HCT116 (cell line): ENCODE results near the gene CDK5RAP1. TPM values are rescaled to one million over a fixed set of nuclear protein-coding genes. Genes with fewer than 3 reads are reported as not detected.

Source experiments
- ATAC-seq: fragments of 200-7000 bp; cut with Tn5 transposase; 2 replicates; pipeline ENCODE4 v1.9.1; 2020; ENCODE audit warnings: mild to moderate bottlenecking, moderate library complexity
- BruUV-seq: library from RNA; stranded (reverse); fragments of 400-500 nt; replicated peaks from 2 replicates; lab custom pipeline; 2021; lab: Mats Ljungman, UMichigan
- CTCF ChIA-PET: fragments of 300-600 bp; sonication (Branson Sonifier 250); formaldehyde crosslinking; loops from one replicate; lab custom pipeline; 2021; ENCODE audit warnings: antibody characterized with exemption; lab: Charles Lee
- POLR2A ChIA-PET: fragments of 300-600, 350-600 bp; sonication (Branson Sonifier 250); formaldehyde crosslinking; loops from one replicate; lab custom pipeline; 2021; ENCODE audit warnings: antibody characterized with exemption; lab: Charles Lee
- RAD21 ChIA-PET, 2 experiments: fragments of 300-600 bp; sonication (Branson Sonifier 250); formaldehyde crosslinking; loops; one replicate each; lab custom pipeline; 2023; ENCODE audit warnings: low total read pairs in 2 of 2; ENCODE audit not compliant: uncharacterized antibody in 2 of 2, unreplicated experiment in 2 of 2, low non-redundant PET in 1 of 2; lab: Charles Lee
- DNase-seq: peaks from one replicate; pipeline ENCODE4 v3.0.0-alpha.2; 2010; ENCODE audit warnings: low read depth, low spot score
- H2AFZ ChIP-seq: fragments of 200-600 bp; shearing (Covaris generic), sonication (generic); 2 replicates; pipeline ENCODE4 v1.6.1; 2017; ENCODE audit warnings: low read depth, mixed run types, mixed read lengths, antibody characterized with exemption, low read length; ENCODE audit not compliant: poor library complexity, severe bottlenecking
- H3K27ac ChIP-seq: 2 replicates; pipeline ENCODE4 v1.5.1; 2012; ENCODE audit warnings: low read depth, low read length
- H3K27me3 ChIP-seq: fragments of 200-600 bp; sonication (generic); 2 replicates; pipeline ENCODE4 v1.6.1; 2016; ENCODE audit warnings: mixed run types, low read length, mixed read lengths; ENCODE audit not compliant: insufficient read depth
- H3K36me3 ChIP-seq, 2 experiments: fragments of 200-500 bp in 1 of 2; fragments of 200-600 bp in 1 of 2; sonication (Bioruptor generic) in 1 of 2; sonication (generic) in 1 of 2; 2 replicates each; pipeline versions ENCODE4 v1.5.1 to v1.6.1; 2014 to 2016; ENCODE audit warnings: low read length in 2 of 2, inconsistent platforms in 1 of 2, mixed read lengths in 1 of 2, mixed run types in 1 of 2; ENCODE audit not compliant: insufficient read depth in 2 of 2, control insufficient read depth in 1 of 2
- H3K4me1 ChIP-seq, 2 experiments: fragments of 200-600 bp in 1 of 2; sonication (generic) in 1 of 2; 2 replicates each; pipeline versions ENCODE4 v1.5.1 to v1.6.1; 2012 to 2017; ENCODE audit warnings: low read length in 2 of 2, inconsistent platforms in 1 of 2, mild to moderate bottlenecking in 1 of 2, mixed read lengths in 1 of 2, mixed run types in 1 of 2, moderate library complexity in 1 of 2; ENCODE audit not compliant: insufficient read depth in 2 of 2, control insufficient read depth in 1 of 2
- H3K4me2 ChIP-seq: fragments of 200-600 bp; sonication (generic); 2 replicates; pipeline ENCODE4 v1.6.1; 2017; ENCODE audit warnings: mixed run types, low read length, mixed read lengths
- H3K4me3 ChIP-seq, 2 experiments: fragments of 200-600 bp in 1 of 2; sonication (generic) in 1 of 2; replicated peaks in 1 of 2; 2 replicates each; pipeline ENCODE4 v1.5.1; 2011 to 2016; ENCODE audit warnings: low read length in 2 of 2, control low read depth in 1 of 2, low read depth in 1 of 2, mild to moderate bottlenecking in 1 of 2, mixed read lengths in 1 of 2, mixed run types in 1 of 2
- H3K79me2 ChIP-seq: fragments of 200-600 bp; sonication (generic); 2 replicates; pipeline ENCODE4 v1.6.1; 2017; ENCODE audit warnings: mild to moderate bottlenecking, mixed run types, low read length, moderate library complexity, mixed read lengths; ENCODE audit not compliant: insufficient read depth
- H3K9ac ChIP-seq: fragments of 200-600 bp; sonication (generic); 2 replicates; pipeline ENCODE4 v1.6.1; 2016; ENCODE audit warnings: low read length, mixed read lengths
- H3K9me2 ChIP-seq: fragments of 200-600 bp; sonication (generic), shearing (Covaris generic); 2 replicates; pipeline ENCODE4 v1.6.1; 2017; ENCODE audit warnings: mixed run types, mild to moderate bottlenecking, moderate library complexity; ENCODE audit not compliant: insufficient read depth
- H3K9me3 ChIP-seq, 2 experiments: fragments of 200-500 bp in 1 of 2; fragments of 200-600 bp in 1 of 2; sonication (Bioruptor generic) in 1 of 2; sonication (generic) in 1 of 2; 2 replicates each; pipeline ENCODE4 v1.6.1; 2014 to 2017; ENCODE audit warnings: low read length in 2 of 2, mixed read lengths in 2 of 2, inconsistent platforms in 1 of 2, low read depth in 1 of 2, mild to moderate bottlenecking in 1 of 2, mixed run types in 1 of 2, moderate library complexity in 1 of 2; ENCODE audit not compliant: control insufficient read depth in 1 of 2, insufficient read depth in 1 of 2
- H4K20me1 ChIP-seq: fragments of 200-600 bp; sonication (generic), shearing (Covaris generic); 2 replicates; pipeline ENCODE4 v1.6.1; 2017; ENCODE audit warnings: mixed run types, mild to moderate bottlenecking, moderate library complexity; ENCODE audit not compliant: insufficient read depth
- ATF3 ChIP-seq: IDR thresholded peaks from 2 replicates; pipeline ENCODE4 v1.6.1; 2012
- CBX3 ChIP-seq: IDR thresholded peaks from 2 replicates; pipeline ENCODE4 v1.6.1; 2012; ENCODE audit warnings: low read depth
- CEBPB ChIP-seq: IDR thresholded peaks from 2 replicates; pipeline ENCODE4 v1.6.1; 2012; ENCODE audit warnings: low read depth
- CTCF ChIP-seq, 3 experiments: fragments of 200-600 bp in 1 of 3; sonication (generic) in 1 of 3; IDR thresholded peaks in 2 of 3; conservative IDR thresholded peaks in 1 of 3; 2 replicates each; pipeline ENCODE4 v1.5.1; 2012 to 2017; ENCODE audit warnings: low read depth in 2 of 3, low read length in 2 of 3, antibody characterized with exemption in 1 of 3, borderline replicate concordance in 1 of 3, control low read depth in 1 of 3, mild to moderate bottlenecking in 1 of 3, mixed read lengths in 1 of 3, mixed run types in 1 of 3, moderate library complexity in 1 of 3; ENCODE audit not compliant: insufficient read depth in 1 of 3
- EZH2 ChIP-seq: fragments of 200-600 bp; sonication (generic); IDR thresholded peaks from 2 replicates; pipeline ENCODE4 v1.6.1; 2017; ENCODE audit warnings: antibody characterized with exemption, mixed run types
- EZH2phosphoT487 ChIP-seq: fragments of 200-600 bp; IDR thresholded peaks from 2 replicates; pipeline ENCODE4 v1.6.1; 2018; ENCODE audit warnings: antibody characterized with exemption, borderline replicate concordance
- POLR2AphosphoS5 ChIP-seq: IDR thresholded peaks from 2 replicates; pipeline ENCODE4 v1.6.1; 2011; ENCODE audit warnings: mild to moderate bottlenecking, low read depth, low read length, moderate library complexity
- TCF7L2 ChIP-seq: IDR thresholded peaks from 2 replicates; pipeline ENCODE4 v1.7.0; 2011; ENCODE audit warnings: borderline replicate concordance, inconsistent platforms; ENCODE audit not compliant: insufficient read depth, insufficient read length; ENCODE audit errors: extremely low read depth
- ZFX ChIP-seq: fragments of 450-650 bp; IDR thresholded peaks from 2 replicates; pipeline ENCODE4 v1.6.1; 2017
- ZNF274 ChIP-seq: fragments of 200-500 bp; sonication (Bioruptor generic); IDR thresholded peaks from 2 replicates; pipeline ENCODE4 v1.6.1; 2014; ENCODE audit warnings: mild to moderate bottlenecking, low read depth, low read length, inconsistent platforms
- intact Hi-C: fragments of 100-400 bp; cut with micrococcal nuclease; formaldehyde crosslinking; loops from 2 replicates; pipeline ENCODE4 v1.10.0; 2022
- total RNA-seq: library from RNA; stranded (reverse); gene quantifications from one replicate; pipeline ENCODE4 v1.2.1, GENCODE V29; 2021; ENCODE audit not compliant: unreplicated experiment

The CDK5RAP1 gene
- total RNA-seq, 1 experiment from 2014 or later: 41.4 TPM

- Histone ChIP-seq H3K79me2 (no peaks in the 10 kb centered on the region), H3K27me3 (no peaks in the 10 kb centered on the region), H4K20me1 (no peaks in the 10 kb centered on the region), H3K4me2 (peak within 1 kb of the TSS; percentile 85), H3K4me1 (peaks cover 12 to 22% of the 10 kb centered on the region in 2 experiments), H3K9me2 (no peaks in the 10 kb centered on the region), H3K27ac (peak within 1 kb of the TSS; percentile 63; the same call in 1 of the 2 replicates), H2AFZ (peak within 1 kb of the TSS; percentile 95), H3K4me3 (peak within 1 kb of the TSS; percentile 57 to 69), H3K9me3 (no peaks in the 10 kb centered on the region), H3K36me3 (no peaks in the 10 kb centered on the region), H3K9ac (peak within 1 kb of the TSS; percentile 67)
- ChIA-PET CTCF (interaction anchor here (1.0 to 1.4 kb wide), 3 partner anchors 10 to 28 kb away, joined by 3 to 6 read pairs (median 3); no protein-coding TSS in a partner anchor), POLR2A (interaction anchor here (0.6 to 1.7 kb wide), 3 partner anchors 9 to 46 kb away, joined by 3 to 5 read pairs (median 5); partner anchors contain the start of genes CBFA2T2 and CDK5RAP1), RAD21 (interaction anchor here in 1 of 2 experiments (0.6 kb wide), 1 partner anchor 217 kb away, joined by 5 read pairs; no protein-coding TSS in a partner anchor)
- TF ChIP-seq CBX3 (no peak), CEBPB (no peak), ATF3 (no peak), POLR2AphosphoS5 (peak; percentile 44; the same call in 1 of the 2 replicates), ZFX (0 out of 2 replicates have a peak, but pooled peaks have one; percentile 29)
- DNase-seq (no peak), ATAC-seq (peak; percentile 91)
- intact Hi-C loops: loop anchor here (2.0 kb wide), 1 partner anchor 43 kb away; the partner anchor contains the start of gene CDK5RAP1
- no TSS peak for BruUV-seq
These were observed 42.4 kb upstream of the CDK5RAP1 start, which contains the start of gene SNTA1 for GRCh38 chr20:33443512-33444239. TSS of gene SNTA1 (minus strand) at chr20:33443763. CDS start at chr20:33443620, 143 bp downstream.

DNA sequence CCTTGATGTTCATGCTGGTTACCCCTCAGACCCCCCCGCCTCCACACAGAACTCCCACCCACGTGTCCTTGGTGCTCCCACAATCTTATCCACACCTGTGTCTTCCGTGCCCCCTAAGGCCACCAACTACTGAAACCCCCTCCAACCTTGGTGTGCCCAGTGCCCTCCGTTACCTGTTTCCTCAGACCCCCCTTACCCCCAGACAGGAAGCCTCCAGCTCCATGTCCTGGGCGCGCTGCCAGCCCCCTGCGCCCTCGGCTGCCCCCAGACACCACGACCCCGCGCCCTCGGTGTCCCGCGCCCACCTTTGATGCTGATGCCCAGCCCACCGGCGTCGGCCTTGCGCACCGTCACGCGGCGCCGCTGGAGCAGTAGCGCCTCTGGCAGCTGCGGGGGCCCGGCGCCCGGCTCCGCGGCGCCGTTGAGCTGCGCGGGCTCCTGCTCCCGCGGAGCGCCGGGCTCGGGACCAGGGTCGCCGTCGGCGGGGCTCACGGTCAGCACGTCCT lies 41.7 kb upstream of the CDK5RAP1 start:
- TF ChIP-seq ZNF274 (no peak), EZH2phosphoT487 (no peak), EZH2 (no peak), ZFX (peak; percentile 59; the same call in 1 of the 2 replicates), TCF7L2 (peak; percentile 72), CTCF (IDR thresholded peaks at IDR 0.05 in 2 of 3, conservative IDR thresholded peaks at IDR 0.05 in 1 of 3; ENCODE audit: borderline replicate concordance in 1 of 3, insufficient read depth in 1 of 3, low read depth in 2 of 3, low read length in 2 of 3) (no peak)
- no peaks in the 10 kb centered on the region for H3K27me3 ChIP-seq
- peak overlapping the region; percentile 63; the same call in 1 of the 2 replicates for H3K27ac ChIP-seq
- ATAC-seq (peak; percentile 44), DNase-seq (no peak)
- H3K79me2 ChIP-seq: no peaks in the 10 kb centered on the region
- H3K9me3 ChIP-seq: no peaks in the 10 kb centered on the region
- H3K4me2 ChIP-seq: peak overlapping the region; percentile 85
- no peaks in the 10 kb centered on the region for H3K9me2 ChIP-seq
- BruUV-seq: no TSS peak
- RAD21 ChIA-PET: interaction anchor here in 1 of 2 experiments (0.6 kb wide), 1 partner anchor 218 kb away, joined by 5 read pairs; no protein-coding TSS in a partner anchor
- intact Hi-C loops: no loop called here
- no peaks in the 10 kb centered on the region for H3K36me3 ChIP-seq
- H3K9ac ChIP-seq: peak overlapping the region; percentile 67
- H2AFZ ChIP-seq: peak overlapping the region; percentile 35
- H4K20me1 ChIP-seq: no peaks in the 10 kb centered on the region
- CTCF ChIA-PET: interaction anchor here (1.0 kb wide), 2 partner anchors 14 to 27 kb away, joined by 3 read pairs; no protein-coding TSS in a partner anchor
- POLR2A ChIA-PET: interaction anchor here (1.7 kb wide), 1 partner anchor 42 kb away, joined by 5 read pairs; the partner anchor contains the start of gene CDK5RAP1
- H3K4me1 ChIP-seq: peaks cover 12 to 22% of the 10 kb centered on the region in 2 experiments
- H3K4me3 ChIP-seq: peak overlapping the region; percentile 57 to 69
